Liver (tissue), 9 donors: ENCODE data around the gene AK5. TPM values are rescaled to one million over a fixed set of nuclear protein-coding genes. Genes with fewer than 3 reads are reported as not detected.
"Not testable (repeated sequence)": the region's sequence is repeated elsewhere in the genome, so short reads cannot be mapped to it uniquely, and the experiment has no call there.

ENCODE experiments used
- DNase-seq: peaks from one replicate; pipeline ENCODE4 v3.0.0-alpha.2; 2017; ENCODE audit warnings: low spot score
- H3K27ac ChIP-seq, 2 donors: one replicate each; pipeline ENCODE4 v1.7.0; 2013; ENCODE audit warnings: inconsistent platforms in 2 of 2, low read length in 2 of 2, control low read depth in 1 of 2, low read depth in 1 of 2, mild to moderate bottlenecking in 1 of 2
- H3K27me3 ChIP-seq, 4 donors: one replicate each; pipeline versions ENCODE4 v1.6.1 to v1.7.0; 2013; ENCODE audit warnings: low read length in 3 of 4, inconsistent platforms in 1 of 4, mild to moderate bottlenecking in 1 of 4, moderate library complexity in 1 of 4; ENCODE audit not compliant: control insufficient read depth in 4 of 4, insufficient read depth in 4 of 4
- H3K36me3 ChIP-seq, 4 donors: one replicate each; pipeline versions ENCODE4 v1.6.1 to v1.7.0; 2013; ENCODE audit warnings: low read length in 3 of 4, mild to moderate bottlenecking in 3 of 4, low read depth in 1 of 4, moderate library complexity in 1 of 4; ENCODE audit not compliant: control insufficient read depth in 4 of 4, insufficient read depth in 3 of 4
- H3K4me1 ChIP-seq, 4 donors: one replicate each; pipeline versions ENCODE4 v1.6.1 to v1.7.0; 2013; ENCODE audit warnings: low read length in 3 of 4, mild to moderate bottlenecking in 3 of 4, moderate library complexity in 1 of 4; ENCODE audit not compliant: control insufficient read depth in 4 of 4, insufficient read depth in 4 of 4
- H3K4me3 ChIP-seq, 3 donors: one replicate each; pipeline versions ENCODE4 v1.6.1 to v1.7.0; 2013; ENCODE audit warnings: low read length in 3 of 3, control low read depth in 1 of 3, low read depth in 1 of 3, mild to moderate bottlenecking in 1 of 3
- H3K9ac ChIP-seq, 2 donors: one replicate each; pipeline ENCODE4 v1.7.0; 2013; ENCODE audit warnings: low read length in 2 of 2, mild to moderate bottlenecking in 2 of 2, moderate library complexity in 2 of 2, control low read depth in 1 of 2, low read depth in 1 of 2
- H3K9me3 ChIP-seq, 4 donors: one replicate each; pipeline versions ENCODE4 v1.6.1 to v1.7.0; 2013; ENCODE audit warnings: low read length in 3 of 4; ENCODE audit not compliant: control insufficient read depth in 4 of 4
- EGR1 ChIP-seq, 2 donors: IDR thresholded peaks; 2 replicates each; pipeline ENCODE4 v1.6.1; 2016 to 2018; ENCODE audit warnings: antibody characterized with exemption in 2 of 2, low read depth in 2 of 2
- FOXA1 ChIP-seq: IDR thresholded peaks from 2 replicates; pipeline ENCODE4 v1.6.1; 2016; ENCODE audit warnings: antibody characterized with exemption
- FOXA2 ChIP-seq: IDR thresholded peaks from 2 replicates; pipeline ENCODE4 v1.6.1; 2016; ENCODE audit warnings: antibody characterized with exemption
- GABPA ChIP-seq, 2 donors: IDR thresholded peaks in 1 of 2; conservative IDR thresholded peaks in 1 of 2; 2 replicates each; pipeline ENCODE4 v1.6.1; 2016; ENCODE audit warnings: antibody characterized with exemption in 2 of 2, mild to moderate bottlenecking in 1 of 2, moderate library complexity in 1 of 2
- HNF4A ChIP-seq, 2 donors: conservative IDR thresholded peaks; 2 replicates each; pipeline ENCODE4 v1.6.1; 2016; ENCODE audit warnings: antibody characterized with exemption in 2 of 2, mild to moderate bottlenecking in 2 of 2
- HNF4G ChIP-seq: IDR thresholded peaks from 2 replicates; pipeline ENCODE4 v1.6.1; 2016; ENCODE audit warnings: antibody characterized with exemption
- JUND ChIP-seq, 2 donors: IDR thresholded peaks; 2 replicates each; pipeline ENCODE4 v1.6.1; 2016; ENCODE audit warnings: antibody characterized with exemption in 2 of 2
- NR2F2 ChIP-seq: IDR thresholded peaks from 2 replicates; pipeline ENCODE4 v1.6.1; 2016; ENCODE audit warnings: antibody characterized with exemption
- RAD21 ChIP-seq, 2 donors: IDR thresholded peaks; 2 replicates each; pipeline ENCODE4 v1.6.1; 2016; ENCODE audit warnings: antibody characterized with exemption in 2 of 2, mild to moderate bottlenecking in 2 of 2
- REST ChIP-seq: IDR thresholded peaks from 2 replicates; pipeline ENCODE4 v1.6.1; 2016; ENCODE audit warnings: antibody characterized with exemption, mild to moderate bottlenecking
- RXRA ChIP-seq, 2 donors: IDR thresholded peaks; 2 replicates each; pipeline ENCODE4 v1.6.1; 2017 to 2018; ENCODE audit warnings: antibody characterized with exemption in 2 of 2, mild to moderate bottlenecking in 1 of 2
- SP1 ChIP-seq: IDR thresholded peaks from 2 replicates; pipeline ENCODE4 v1.6.1; 2018; ENCODE audit warnings: antibody characterized with exemption, mild to moderate bottlenecking
- YY1 ChIP-seq: IDR thresholded peaks from 2 replicates; pipeline ENCODE4 v1.6.1; 2016; ENCODE audit warnings: antibody characterized with exemption, mild to moderate bottlenecking
- WGBS: extraction: QIAGEN DNeasy Blood & Tissue Kit; methylation state at CpG from one replicate; pipeline ENCODE4 v1.1.7; 2013; 5-methylcytosine and 5-hydroxymethylcytosine counted together
- polyA plus RNA-seq, 2 donors: library from polyadenylated mRNA; stranded (reverse) in 1 of 2; unstranded in 1 of 2; fragments of 200-250 nt in 1 of 2; fragments of >200 nt in 1 of 2; fragmentation: Nextera tagmentation in 1 of 2; extraction: Ambion mirVana in 1 of 2; gene quantifications; one replicate each; pipeline versions ENCODE4 v1.2.1 to v1.2.3, GENCODE V29; 2013 to 2015
- total RNA-seq, 2 donors: library from RNA; depleted of rRNA; stranded (reverse); fragments of >200 nt; gene quantifications; one replicate each; pipeline ENCODE4 v1.2.3, GENCODE V29; 2014
- TF ChIP-seq, protein P1 (sequence below): IDR thresholded peaks from 2 replicates; pipeline ENCODE4 v1.6.1; 2016; ENCODE audit warnings: antibody characterized with exemption
- TF ChIP-seq, protein P2 (sequence below): fragments of 150-350 bp; IDR thresholded peaks from 2 replicates; pipeline ENCODE4 v1.5.1; 2017; ENCODE audit warnings: improper control_type of control experiment, low read depth, low read length; ENCODE audit not compliant: missing input control
- donor health status: healthy.
- donor health status: healthy.
- donor health status: healthy.
- donor health status: healthy.
- donor health status: healthy.

The AK5 gene
- total and polyA plus RNA-seq, 4 donors = 0.12 to 0.33 (median 0.23) TPM

GRCh38 chr1:77407738-77408375 is 126.0 kb downstream of the AK5 start:
- peaks cover 0 to 3% (median 0%) of the 10 kb centered on the region in 4 donors for H3K27me3 ChIP-seq
- TF ChIP-seq, protein P1, sequence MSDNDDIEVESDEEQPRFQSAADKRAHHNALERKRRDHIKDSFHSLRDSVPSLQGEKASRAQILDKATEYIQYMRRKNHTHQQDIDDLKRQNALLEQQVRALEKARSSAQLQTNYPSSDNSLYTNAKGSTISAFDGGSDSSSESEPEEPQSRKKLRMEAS = no peak
- no peak for TF ChIP-seq YY1
- no peak for TF ChIP-seq GABPA (IDR thresholded peaks at IDR 0.05 in 1 of 2, conservative IDR thresholded peaks at IDR 0.05 in 1 of 2)
- no peak for TF ChIP-seq EGR1 (IDR thresholded peaks at IDR 0.05; ENCODE audit: low read depth in 2 of 2)
- no peak for TF ChIP-seq HNF4A (conservative IDR thresholded peaks at IDR 0.05)
- no peak for TF ChIP-seq NR2F2
- no peak for TF ChIP-seq RXRA (IDR thresholded peaks at IDR 0.05)
- TF ChIP-seq, protein P2, sequence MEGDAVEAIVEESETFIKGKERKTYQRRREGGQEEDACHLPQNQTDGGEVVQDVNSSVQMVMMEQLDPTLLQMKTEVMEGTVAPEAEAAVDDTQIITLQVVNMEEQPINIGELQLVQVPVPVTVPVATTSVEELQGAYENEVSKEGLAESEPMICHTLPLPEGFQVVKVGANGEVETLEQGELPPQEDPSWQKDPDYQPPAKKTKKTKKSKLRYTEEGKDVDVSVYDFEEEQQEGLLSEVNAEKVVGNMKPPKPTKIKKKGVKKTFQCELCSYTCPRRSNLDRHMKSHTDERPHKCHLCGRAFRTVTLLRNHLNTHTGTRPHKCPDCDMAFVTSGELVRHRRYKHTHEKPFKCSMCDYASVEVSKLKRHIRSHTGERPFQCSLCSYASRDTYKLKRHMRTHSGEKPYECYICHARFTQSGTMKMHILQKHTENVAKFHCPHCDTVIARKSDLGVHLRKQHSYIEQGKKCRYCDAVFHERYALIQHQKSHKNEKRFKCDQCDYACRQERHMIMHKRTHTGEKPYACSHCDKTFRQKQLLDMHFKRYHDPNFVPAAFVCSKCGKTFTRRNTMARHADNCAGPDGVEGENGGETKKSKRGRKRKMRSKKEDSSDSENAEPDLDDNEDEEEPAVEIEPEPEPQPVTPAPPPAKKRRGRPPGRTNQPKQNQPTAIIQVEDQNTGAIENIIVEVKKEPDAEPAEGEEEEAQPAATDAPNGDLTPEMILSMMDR = no peak
- no peak for TF ChIP-seq RAD21 (IDR thresholded peaks at IDR 0.05)
- TF ChIP-seq HNF4G = no peak
- TF ChIP-seq FOXA2 = no peak
- TF ChIP-seq SP1 = no peak
- TF ChIP-seq REST = no peak
- no peak for TF ChIP-seq JUND (IDR thresholded peaks at IDR 0.05)
- TF ChIP-seq FOXA1 = no peak
- H3K36me3 ChIP-seq = no peaks in the 10 kb centered on the region
- no peak for DNase-seq
- no peak overlapping the region for H3K4me3 ChIP-seq
- H3K27ac ChIP-seq = no peak overlapping the region
- no peaks in the 10 kb centered on the region for H3K9me3 ChIP-seq
- no peaks in the 10 kb centered on the region for H3K4me1 ChIP-seq
- no peak overlapping the region for H3K9ac ChIP-seq

GRCh38 chr1:77408933-77409332 is 127.1 kb downstream of the AK5 start:
- not testable (repeated sequence) for DNase-seq, H3K4me3 ChIP-seq, H3K9ac ChIP-seq, H3K36me3 ChIP-seq, H3K27ac ChIP-seq, H3K9me3 ChIP-seq, H3K4me1 ChIP-seq, H3K27me3 ChIP-seq
- WGBS = 86% methylated on average over 4 of the region's 4 CpGs
